ENCODE data around the gene TMOD3. TPM values are rescaled to one million over a fixed set of nuclear protein-coding genes. Genes with fewer than 3 reads are reported as not detected.

The TMOD3 gene
- total and polyA plus RNA-seq, 8 donors: 4.4 to 28.5 (median 14.3) TPM

GRCh38 chr15:51931638-51932037 lies 102.2 kb downstream of the TMOD3 start:
- intact Hi-C loops (cut with DNase I): loop anchor here in 1 of 3 donors (10.0 kb wide), 1 partner anchor 57 kb away; no protein-coding TSS in a partner anchor
- no peak for DNase-seq
- ATAC-seq: no peak
- H3K4me1 ChIP-seq: no peaks in the 10 kb centered on the region
- no peak overlapping the region for H3K4me3 ChIP-seq
- no peak for TF ChIP-seq CTCF (IDR thresholded peaks at IDR 0.05)
- H3K36me3 ChIP-seq: no peaks in the 10 kb centered on the region
- H3K9me3 ChIP-seq: no peaks in the 10 kb centered on the region
- no peak for FAIRE-seq
- H3K27me3 ChIP-seq: no peaks in the 10 kb centered on the region
- H3K27ac ChIP-seq: no peak overlapping the region
- WGBS, 2 donors: 95 to 98% methylated on average over 4 of the region's 4 CpGs

- ATAC-seq (no peak), FAIRE-seq (no peak), DNase-seq (no peak)
- Histone ChIP-seq H3K27ac (no peak overlapping the region), H3K9me3 (no peaks in the 10 kb centered on the region), H3K36me3 (no peaks in the 10 kb centered on the region), H3K4me3 (no peak overlapping the region), H3K4me1 (no peaks in the 10 kb centered on the region), H3K27me3 (no peaks in the 10 kb centered on the region)
- 48 to 63% methylated on average over 1 of the region's 1 CpG for WGBS, 2 donors
- no peak for TF ChIP-seq CTCF (IDR thresholded peaks at IDR 0.05)
- intact Hi-C loops (cut with DNase I): loop anchor here in 1 of 3 donors (10.0 kb wide), 1 partner anchor 57 kb away; no protein-coding TSS in a partner anchor
These were observed 102.7 kb downstream of the TMOD3 start for GRCh38 chr15:51932161-51932560.

- Histone ChIP-seq H3K36me3 (no peaks in the 10 kb centered on the region), H3K27me3 (no peaks in the 10 kb centered on the region), H3K9me3 (no peaks in the 10 kb centered on the region), H3K4me1 (no peaks in the 10 kb centered on the region), H3K4me3 (no peak overlapping the region), H3K27ac (no peak overlapping the region)
- ATAC-seq: no peak
- no peak for FAIRE-seq
- no peak for DNase-seq
- TF ChIP-seq CTCF (IDR thresholded peaks at IDR 0.05): no peak
- intact Hi-C loops (cut with DNase I): loop anchor here in 1 of 3 donors (10.0 kb wide), 1 partner anchor 61 kb away; no protein-coding TSS in a partner anchor
- WGBS, 2 donors: 88% methylated on average over 5 of the region's 5 CpGs
These were observed 106.1 kb downstream of the TMOD3 start for GRCh38 chr15:51935466-51936104.

GRCh38 chr15:51936105-51936478 lies 106.6 kb downstream of the TMOD3 start:
- H3K36me3 ChIP-seq: no peaks in the 10 kb centered on the region
- no peak overlapping the region for H3K4me3 ChIP-seq
- FAIRE-seq (no peak), DNase-seq (no peak), ATAC-seq (no peak)
- no peaks in the 10 kb centered on the region for H3K9me3 ChIP-seq
- H3K4me1 ChIP-seq: no peaks in the 10 kb centered on the region
- WGBS, 2 donors: 83 to 86% methylated on average over 2 of the region's 2 CpGs
- no peak overlapping the region for H3K27ac ChIP-seq
- intact Hi-C loops (cut with DNase I): loop anchor here in 1 of 3 donors (10.0 kb wide), 1 partner anchor 61 kb away; no protein-coding TSS in a partner anchor
- no peak for TF ChIP-seq CTCF (IDR thresholded peaks at IDR 0.05)
- no peaks in the 10 kb centered on the region for H3K27me3 ChIP-seq

GRCh38 chr15:51938286-51938685 lies 108.8 kb downstream of the TMOD3 start:
- DNase-seq (no peak), FAIRE-seq (no peak), ATAC-seq (no peak)
- WGBS, 2 donors: 79 to 94% methylated on average over 3 of the region's 3 CpGs
- no peaks in the 10 kb centered on the region for H3K36me3 ChIP-seq
- H3K4me1 ChIP-seq: no peaks in the 10 kb centered on the region
- intact Hi-C loops (cut with DNase I): loop anchor here in 1 of 3 donors (10.0 kb wide), 1 partner anchor 63 kb away; no protein-coding TSS in a partner anchor
- no peak for TF ChIP-seq CTCF (IDR thresholded peaks at IDR 0.05)
- H3K4me3 ChIP-seq: no peak overlapping the region
- no peaks in the 10 kb centered on the region for H3K27me3 ChIP-seq
- H3K9me3 ChIP-seq: no peaks in the 10 kb centered on the region
- no peak overlapping the region for H3K27ac ChIP-seq

Measured in pancreas (tissue), 10 donors.